Right lobe of liver (tissue), 6 donors: ENCODE data around the gene ALB. TPM values are rescaled to one million over a fixed set of nuclear protein-coding genes. Genes with fewer than 3 reads are reported as not detected.

ENCODE experiments used
- ATAC-seq, 4 donors: fragments of 200-7000 bp; cut with Tn5 transposase; one replicate each; pipeline ENCODE4 v1.9.1; 2020; ENCODE audit warnings: mild to moderate bottlenecking in 4 of 4, moderate library complexity in 4 of 4
- DNase-seq, 3 donors: peaks; one replicate each; pipeline ENCODE4 v3.0.0-alpha.2; 2020
- H3K27ac ChIP-seq, 3 donors: fragments of 200-600 bp; one replicate each; pipeline ENCODE4 v1.8.0; 2022
- H3K27me3 ChIP-seq, 2 donors: fragments of 200-600 bp; one replicate each; pipeline ENCODE4 v1.8.0; 2022
- H3K36me3 ChIP-seq, 4 donors: fragments of 200-600 bp; sonication (generic) in 1 of 4; one replicate each; pipeline versions ENCODE4 v1.5.1 to v1.8.0; 2017 to 2022; ENCODE audit warnings: control low read depth in 1 of 4
- H3K4me1 ChIP-seq, 4 donors: fragments of 200-600 bp; sonication (generic) in 1 of 4; one replicate each; pipeline versions ENCODE4 v1.5.1 to v1.8.0; 2017 to 2022; ENCODE audit warnings: control low read depth in 1 of 4
- H3K4me3 ChIP-seq, 3 donors: fragments of 200-600 bp; one replicate each; pipeline ENCODE4 v1.8.0; 2022
- H3K9me3 ChIP-seq, 4 donors: fragments of 200-600 bp; sonication (generic) in 1 of 4; one replicate each; pipeline versions ENCODE4 v1.5.1 to v1.8.0; 2017 to 2022; ENCODE audit warnings: control low read depth in 1 of 4
- POLR2A ChIP-seq: fragments of 450-650 bp; IDR thresholded peaks from one replicate; pipeline ENCODE4 v1.6.1; 2017; ENCODE audit warnings: antibody characterized with exemption, mild to moderate bottlenecking
- WGBS: methylation state at CpG from one replicate; pipeline ENCODE4 v1.1.6; 2018; ENCODE audit warnings: low coverage, low lambda C conversion rate; ENCODE audit not compliant: insufficient coverage; ENCODE audit errors: missing lambda C conversion rate; 5-methylcytosine and 5-hydroxymethylcytosine counted together
- intact Hi-C, 2 donors: fragments of 100-400 bp; cut with DNase I; formaldehyde crosslinking; loops; one replicate each; pipeline versions ENCODE4 v1.11.2 to v1.14.1; 2022
- total RNA-seq, 6 experiments: library from RNA; depleted of rRNA in 2 of 6; stranded (reverse); fragments of >200 nt in 2 of 6; fragmentation: NEBNext Ultra II Directional in 3 of 6; extraction: Animal tissue kit (Norgen Biotek cat#: 25700) in 3 of 6; gene quantifications; one replicate each; pipeline versions ENCODE4 v1.1.0 to v1.2.4, GENCODE V29; 2016 to 2023
- TF ChIP-seq, protein P1 (sequence below), 4 donors: fragments of 200-600 bp in 3 of 4; fragments of 450-650 bp in 1 of 4; IDR thresholded peaks; one replicate each; pipeline versions ENCODE4 v1.5.1 to v1.8.0; 2016 to 2022; ENCODE audit warnings: antibody characterized with exemption in 4 of 4, mild to moderate bottlenecking in 2 of 4
- donor health status: DM: no; HTN: yes; CAD: no.
- donor health status: DM: no; HTN: no; CAD: no.
- donor health status: DM: no; HTN: no; CAD: no.
- donor health status: DM: no; HTN: yes; CAD: no.
- donor health status: DM: no; HTN: yes; CAD: no.

The ALB gene
- total RNA-seq, 6 experiments from 2014 or later, result 46,361 to 117,834 (median 75,397) TPM

DNA sequence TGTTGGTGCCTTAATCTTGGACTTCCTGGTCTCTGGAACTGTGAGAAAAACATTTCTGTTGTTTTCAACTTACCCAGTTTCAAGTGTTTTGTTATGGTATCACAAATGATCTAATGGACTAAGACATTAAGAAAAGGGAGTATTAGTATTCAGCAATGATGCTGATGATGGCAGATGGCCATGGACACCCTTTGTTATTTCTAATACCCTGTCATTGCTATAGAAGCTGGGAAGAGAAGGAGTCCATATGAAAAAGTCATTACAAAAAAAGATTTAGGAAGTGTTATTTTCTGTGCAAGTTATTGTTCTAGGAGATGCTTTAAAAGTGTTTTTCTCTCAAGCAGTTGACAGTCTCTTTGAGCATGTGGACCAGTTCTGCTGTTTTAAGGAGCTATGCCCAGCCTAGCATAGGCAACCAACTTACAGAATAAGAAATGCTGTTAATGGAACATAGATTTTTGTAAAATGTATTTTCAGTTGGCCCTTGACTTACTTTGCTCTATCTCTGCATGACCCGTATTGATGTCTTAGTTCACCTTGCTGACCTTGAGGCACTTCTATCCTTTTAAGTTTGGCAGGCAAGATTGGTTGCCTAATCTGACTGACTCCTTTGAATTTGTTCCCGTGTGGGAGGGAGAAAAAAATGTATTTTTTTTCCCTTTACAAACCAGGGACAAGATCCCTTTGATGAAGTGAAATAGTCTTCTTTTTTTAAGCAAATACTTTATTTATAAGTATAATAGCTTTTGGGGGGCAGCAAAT is 25.9 kb downstream of the ALB start:
- H3K4me1 ChIP-seq, result peaks cover 0 to 42% (median 10%) of the 10 kb centered on the region in 4 donors
- no peaks in the 10 kb centered on the region for H3K36me3 ChIP-seq
- DNase-seq (no peak), ATAC-seq (peak in 3 of 4 donors; percentile 14 to 56 (median 48))
- WGBS, result 30% methylated on average over 2 of the region's 2 CpGs
- TF ChIP-seq POLR2A, result no peak
- TF ChIP-seq, protein P1, sequence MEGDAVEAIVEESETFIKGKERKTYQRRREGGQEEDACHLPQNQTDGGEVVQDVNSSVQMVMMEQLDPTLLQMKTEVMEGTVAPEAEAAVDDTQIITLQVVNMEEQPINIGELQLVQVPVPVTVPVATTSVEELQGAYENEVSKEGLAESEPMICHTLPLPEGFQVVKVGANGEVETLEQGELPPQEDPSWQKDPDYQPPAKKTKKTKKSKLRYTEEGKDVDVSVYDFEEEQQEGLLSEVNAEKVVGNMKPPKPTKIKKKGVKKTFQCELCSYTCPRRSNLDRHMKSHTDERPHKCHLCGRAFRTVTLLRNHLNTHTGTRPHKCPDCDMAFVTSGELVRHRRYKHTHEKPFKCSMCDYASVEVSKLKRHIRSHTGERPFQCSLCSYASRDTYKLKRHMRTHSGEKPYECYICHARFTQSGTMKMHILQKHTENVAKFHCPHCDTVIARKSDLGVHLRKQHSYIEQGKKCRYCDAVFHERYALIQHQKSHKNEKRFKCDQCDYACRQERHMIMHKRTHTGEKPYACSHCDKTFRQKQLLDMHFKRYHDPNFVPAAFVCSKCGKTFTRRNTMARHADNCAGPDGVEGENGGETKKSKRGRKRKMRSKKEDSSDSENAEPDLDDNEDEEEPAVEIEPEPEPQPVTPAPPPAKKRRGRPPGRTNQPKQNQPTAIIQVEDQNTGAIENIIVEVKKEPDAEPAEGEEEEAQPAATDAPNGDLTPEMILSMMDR (IDR thresholded peaks at IDR 0.05), result no peak
- intact Hi-C loops, result no loop called here
- no peaks in the 10 kb centered on the region for H3K27me3 ChIP-seq
- H3K9me3 ChIP-seq, result no peaks in the 10 kb centered on the region
- no peak overlapping the region for H3K4me3 ChIP-seq
- H3K27ac ChIP-seq, result peak overlapping the region in 1 of 3 donors; percentile 86

DNA sequence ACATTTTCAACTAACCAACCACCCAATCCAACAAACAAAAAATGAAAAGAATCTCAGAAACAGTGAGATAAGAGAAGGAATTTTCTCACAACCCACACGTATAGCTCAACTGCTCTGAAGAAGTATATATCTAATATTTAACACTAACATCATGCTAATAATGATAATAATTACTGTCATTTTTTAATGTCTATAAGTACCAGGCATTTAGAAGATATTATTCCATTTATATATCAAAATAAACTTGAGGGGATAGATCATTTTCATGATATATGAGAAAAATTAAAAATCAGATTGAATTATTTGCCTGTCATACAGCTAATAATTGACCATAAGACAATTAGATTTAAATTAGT is 27.7 kb downstream of the ALB start:
- H3K27me3 ChIP-seq, result no peaks in the 10 kb centered on the region
- peak overlapping the region; percentile 28 to 86 (median 67) for H3K27ac ChIP-seq
- TF ChIP-seq POLR2A, result no peak
- TF ChIP-seq, protein P1 (IDR thresholded peaks at IDR 0.05), result no peak
- peaks cover 0 to 42% (median 10%) of the 10 kb centered on the region in 4 donors for H3K4me1 ChIP-seq
- intact Hi-C loops, result no loop called here
- 35% methylated on average over 1 of the region's 1 CpG for WGBS
- no peaks in the 10 kb centered on the region for H3K9me3 ChIP-seq
- DNase-seq, result no peak
- H3K36me3 ChIP-seq, result no peaks in the 10 kb centered on the region
- H3K4me3 ChIP-seq, result no peak overlapping the region
- no peak for ATAC-seq

DNA sequence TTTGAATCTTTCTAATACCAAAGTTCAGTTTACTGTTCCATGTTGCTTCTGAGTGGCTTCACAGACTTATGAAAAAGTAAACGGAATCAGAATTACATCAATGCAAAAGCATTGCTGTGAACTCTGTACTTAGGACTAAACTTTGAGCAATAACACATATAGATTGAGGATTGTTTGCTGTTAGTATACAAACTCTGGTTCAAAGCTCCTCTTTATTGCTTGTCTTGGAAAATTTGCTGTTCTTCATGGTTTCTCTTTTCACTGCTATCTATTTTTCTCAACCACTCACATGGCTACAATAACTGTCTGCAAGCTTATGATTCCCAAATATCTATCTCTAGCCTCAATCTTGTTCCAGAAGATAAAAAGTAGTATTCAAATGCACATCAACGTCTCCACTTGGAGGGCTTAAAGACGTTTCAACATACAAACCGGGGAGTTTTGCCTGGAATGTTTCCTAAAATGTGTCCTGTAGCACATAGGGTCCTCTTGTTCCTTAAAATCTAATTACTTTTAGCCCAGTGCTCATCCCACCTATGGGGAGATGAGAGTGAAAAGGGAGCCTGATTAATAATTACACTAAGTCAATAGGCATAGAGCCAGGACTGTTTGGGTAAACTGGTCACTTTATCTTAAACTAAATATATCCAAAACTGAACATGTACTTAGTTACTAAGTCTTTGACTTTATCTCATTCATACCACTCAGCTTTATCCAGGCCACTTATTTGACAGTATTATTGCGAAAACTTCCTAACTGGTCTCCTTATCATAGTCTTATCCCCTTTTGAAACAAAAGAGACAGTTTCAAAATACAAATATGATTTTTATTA is 28.3 kb downstream of the ALB start:
- Histone ChIP-seq H3K27me3 (no peaks in the 10 kb centered on the region), H3K4me3 (peak overlapping the region in 2 of 3 donors; percentile 7 to 14), H3K36me3 (no peaks in the 10 kb centered on the region), H3K9me3 (no peaks in the 10 kb centered on the region), H3K4me1 (peaks cover 0 to 42% (median 10%) of the 10 kb centered on the region in 4 donors), H3K27ac (peak overlapping the region; percentile 37 to 86 (median 67))
- no peak for TF ChIP-seq POLR2A
- TF ChIP-seq, protein P1 (IDR thresholded peaks at IDR 0.05), result no peak
- intact Hi-C loops, result no loop called here
- ATAC-seq (peak; percentile 72 to 85 (median 80)), DNase-seq (no peak)
- WGBS, result 22% methylated on average over 5 of the region's 5 CpGs

DNA sequence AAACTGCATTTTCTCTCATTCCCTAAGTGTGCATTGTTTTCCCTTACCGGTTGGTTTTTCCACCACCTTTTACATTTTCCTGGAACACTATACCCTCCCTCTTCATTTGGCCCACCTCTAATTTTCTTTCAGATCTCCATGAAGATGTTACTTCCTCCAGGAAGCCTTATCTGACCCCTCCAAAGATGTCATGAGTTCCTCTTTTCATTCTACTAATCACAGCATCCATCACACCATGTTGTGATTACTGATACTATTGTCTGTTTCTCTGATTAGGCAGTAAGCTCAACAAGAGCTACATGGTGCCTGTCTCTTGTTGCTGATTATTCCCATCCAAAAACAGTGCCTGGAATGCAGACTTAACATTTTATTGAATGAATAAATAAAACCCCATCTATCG is 29.1 kb downstream of the ALB start:
- intact Hi-C loops, result no loop called here
- Histone ChIP-seq H3K4me3 (no peak overlapping the region), H3K27me3 (no peaks in the 10 kb centered on the region), H3K27ac (peak overlapping the region; percentile 31 to 86 (median 63)), H3K9me3 (no peaks in the 10 kb centered on the region), H3K36me3 (no peaks in the 10 kb centered on the region), H3K4me1 (peaks cover 0 to 42% (median 10%) of the 10 kb centered on the region in 4 donors)
- TF ChIP-seq POLR2A, result no peak
- TF ChIP-seq, protein P1 (IDR thresholded peaks at IDR 0.05), result no peak
- DNase-seq (no peak), ATAC-seq (no peak)
- WGBS, result 20% methylated on average over 2 of the region's 2 CpGs
